HG02938 (cell line): ENCODE results near the gene HEPN1.

Experiments used
- ATAC-seq: cut with Tn5 transposase; IDR thresholded peaks from one replicate; pipeline ENCODE4 v1.9.1; 2021; ENCODE audit warnings: mild to moderate bottlenecking, moderate library complexity; ENCODE audit not compliant: unreplicated experiment

HEPN1 gene

DNA sequence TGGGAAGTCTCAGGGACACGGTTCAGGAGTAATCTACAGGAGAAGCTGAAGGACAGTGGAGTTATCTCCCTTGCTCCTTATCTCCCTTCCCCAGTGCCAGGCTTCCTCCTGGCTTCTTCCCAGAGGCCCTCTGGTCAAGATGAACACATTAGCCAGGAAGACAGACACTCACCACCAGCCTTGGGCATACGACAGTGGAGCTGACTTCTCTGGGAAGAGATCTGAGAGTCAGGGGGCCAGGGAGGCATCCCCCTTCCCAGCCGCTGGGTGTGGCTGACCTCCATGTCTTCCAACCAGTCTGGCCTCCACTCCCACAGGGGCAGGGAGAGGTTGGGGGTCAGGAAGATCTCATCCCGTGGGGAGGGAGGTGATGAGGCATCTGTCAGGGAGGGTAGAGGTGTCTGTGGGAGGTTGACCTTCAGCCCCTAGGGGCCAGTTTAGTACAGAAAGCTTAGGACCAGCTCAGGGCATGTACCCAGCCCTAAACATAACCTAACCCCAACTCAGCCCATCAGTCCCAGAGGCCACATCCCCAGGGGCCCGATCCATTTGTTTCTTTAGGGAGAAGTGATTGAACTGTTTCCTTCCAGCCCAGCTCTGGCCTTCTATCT, 34.1 kb upstream of the HEPN1 start:
- ATAC-seq: no peak

DNA sequence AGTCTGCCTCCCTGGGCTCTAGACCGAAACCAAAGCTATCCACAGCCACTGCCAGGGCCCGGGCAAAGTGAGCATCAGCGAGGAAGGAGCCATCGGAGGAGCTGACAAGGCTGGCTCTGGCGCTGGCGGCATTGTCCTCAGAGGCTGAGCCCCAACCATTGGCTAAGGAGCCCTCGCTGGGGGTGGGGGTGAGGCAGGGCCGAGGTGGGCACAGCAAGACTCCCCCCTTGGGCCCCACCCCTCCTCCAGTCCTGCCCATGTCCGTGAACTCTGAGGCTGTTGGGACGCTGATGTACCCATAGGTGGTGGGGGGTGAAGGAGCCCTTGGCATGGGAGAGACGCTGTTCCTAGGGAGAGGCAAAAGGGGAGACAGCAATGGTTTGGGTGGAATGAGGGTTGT, 32.6 kb upstream of the HEPN1 start:
- no peak for ATAC-seq

DNA sequence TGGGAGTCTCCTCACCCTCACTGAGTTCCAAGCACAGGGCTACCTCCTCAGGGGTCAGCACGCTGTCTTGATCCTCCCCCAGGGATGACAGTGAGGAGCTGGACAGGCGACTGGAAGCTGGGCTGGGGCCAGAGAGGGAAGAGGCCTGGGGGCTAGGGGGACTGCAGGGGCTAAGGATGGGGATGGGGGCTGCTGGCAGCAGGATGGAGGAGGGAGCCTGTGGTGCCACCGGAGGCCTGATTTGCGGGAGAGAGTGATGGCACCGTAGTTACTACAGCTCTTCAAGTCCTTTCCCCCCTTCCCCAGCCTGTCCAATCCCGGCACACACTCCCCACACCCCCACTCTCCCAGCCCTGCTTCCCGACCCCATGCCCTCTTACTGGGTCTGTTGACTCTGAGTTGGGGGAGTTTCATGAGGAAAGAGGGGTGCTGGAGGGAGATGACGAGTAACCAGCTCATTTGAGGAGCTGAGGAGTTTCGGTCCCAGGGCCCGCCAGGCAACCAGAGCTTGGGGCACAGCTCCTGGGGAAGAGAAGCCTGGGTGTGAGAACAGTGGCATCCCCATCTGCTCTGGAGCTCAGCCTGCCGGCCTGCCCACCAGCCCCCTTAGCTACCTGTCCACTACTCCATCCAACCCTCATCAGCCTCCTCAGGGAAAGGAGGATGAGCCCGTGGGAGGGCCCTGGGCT, 31.9 kb upstream of the HEPN1 start:
- no peak for ATAC-seq

DNA sequence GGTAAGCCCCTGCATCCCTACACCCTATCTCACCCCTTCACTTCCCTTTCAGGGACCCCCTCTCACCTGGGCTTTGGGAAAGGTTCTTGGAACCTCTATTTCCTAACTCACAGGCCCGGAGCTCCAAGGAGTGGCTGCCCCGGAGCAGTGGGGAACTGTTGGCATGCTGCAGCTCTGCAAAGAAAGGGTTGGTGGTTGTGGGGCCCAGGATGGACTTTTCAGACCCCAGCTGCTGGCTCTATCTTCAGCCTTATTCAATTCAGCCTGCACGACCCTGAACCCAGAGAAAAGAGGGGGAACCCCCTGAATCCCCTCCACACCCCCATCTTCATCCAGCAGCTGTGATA, 31.4 kb upstream of the HEPN1 start:
- ATAC-seq: no peak

DNA sequence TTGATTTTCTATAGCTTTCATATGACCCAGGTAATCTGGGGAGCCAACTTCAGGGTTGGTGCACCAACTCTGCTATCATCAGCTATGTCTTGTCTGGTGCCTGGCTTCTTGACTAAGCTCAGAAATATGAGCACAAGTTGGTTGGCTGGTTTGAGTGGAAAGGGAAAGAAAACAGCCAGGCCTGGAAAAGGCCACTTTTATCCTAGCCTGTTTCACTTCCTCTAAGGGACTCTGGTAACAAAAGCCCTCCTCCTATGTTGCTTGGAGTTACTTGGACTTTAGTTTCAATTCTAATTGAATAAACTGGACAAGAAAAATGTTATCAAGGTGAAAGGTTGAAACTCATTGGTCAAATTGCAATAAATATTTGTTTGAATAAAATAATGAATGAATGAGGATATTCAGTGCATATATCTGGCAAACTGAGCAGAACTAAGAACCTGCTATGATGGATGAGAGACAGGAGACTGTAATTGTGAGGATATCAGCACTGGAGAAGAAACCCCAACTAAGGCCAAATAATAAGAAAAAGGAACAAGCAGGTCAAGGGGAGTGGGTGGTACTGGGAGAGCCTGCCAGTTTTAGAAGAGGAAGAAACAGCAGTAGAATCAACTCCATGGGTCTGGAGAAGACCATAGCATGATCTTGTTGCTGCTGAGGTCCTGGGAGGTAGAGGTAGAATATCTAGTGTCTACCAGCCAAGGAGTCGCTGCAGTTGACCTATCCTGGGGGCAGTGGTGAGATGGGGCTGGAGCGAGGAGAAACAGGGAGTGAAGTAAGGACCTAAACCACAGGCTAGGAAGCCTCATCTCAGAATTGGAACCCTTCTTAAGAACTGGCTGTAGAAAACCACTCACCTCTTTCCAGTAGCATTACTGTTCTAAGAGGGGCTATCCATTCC, 29.6 kb upstream of the HEPN1 start:
- ATAC-seq: no peak

DNA sequence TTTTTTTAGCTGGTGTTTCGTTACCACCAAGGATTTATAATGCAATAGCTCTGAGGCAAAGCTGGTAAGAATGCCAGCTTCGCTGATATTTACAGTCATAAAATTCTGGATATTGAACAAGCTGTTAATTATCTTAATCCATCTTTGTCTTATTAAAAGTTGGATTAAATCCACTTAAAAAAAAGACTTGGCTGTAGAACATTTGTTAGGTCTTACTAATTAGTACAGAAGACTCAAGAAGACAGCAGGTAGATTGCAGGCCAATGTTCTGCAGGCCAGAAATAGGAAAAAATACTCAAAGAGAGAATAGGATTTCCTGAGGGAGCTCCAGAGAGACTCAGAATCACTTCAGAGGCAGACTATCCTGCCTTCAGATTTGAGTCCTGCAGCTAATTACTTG, 28.9 kb upstream of the HEPN1 start:
- ATAC-seq: no peak

DNA sequence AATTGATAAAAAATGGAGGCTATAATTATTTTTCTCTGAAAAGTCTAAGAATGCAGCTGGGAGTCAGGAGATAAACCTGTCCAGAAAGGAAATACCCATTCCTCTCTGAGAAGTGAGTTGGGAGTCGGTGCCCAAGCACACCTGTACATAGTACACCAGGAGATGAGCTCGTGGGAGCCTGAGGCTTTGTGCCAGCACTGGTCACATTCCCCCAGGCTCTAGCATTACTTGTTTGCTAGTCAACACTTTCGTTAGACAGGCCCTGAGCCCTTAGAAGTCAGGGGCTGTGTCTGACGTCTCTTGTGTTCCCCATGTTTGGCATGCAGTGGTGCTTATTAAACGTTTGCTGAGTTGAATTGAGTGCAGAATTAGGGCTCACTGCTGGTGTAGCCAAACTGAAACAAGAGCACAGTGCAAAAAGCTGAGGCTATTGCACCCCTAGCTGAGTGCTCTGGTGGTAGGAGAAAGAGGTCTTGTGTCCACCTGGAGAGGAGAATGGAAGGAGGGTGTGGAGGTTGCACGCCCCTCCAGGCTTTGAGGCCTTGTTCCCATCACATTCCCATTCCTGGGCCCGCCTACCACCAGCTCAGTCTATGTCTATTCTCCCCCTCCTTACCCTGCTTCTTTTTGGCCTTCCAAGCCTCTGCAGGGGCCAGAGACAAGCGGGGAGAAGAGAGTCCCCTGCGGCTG, 28.2 kb upstream of the HEPN1 start:
- no peak for ATAC-seq

DNA sequence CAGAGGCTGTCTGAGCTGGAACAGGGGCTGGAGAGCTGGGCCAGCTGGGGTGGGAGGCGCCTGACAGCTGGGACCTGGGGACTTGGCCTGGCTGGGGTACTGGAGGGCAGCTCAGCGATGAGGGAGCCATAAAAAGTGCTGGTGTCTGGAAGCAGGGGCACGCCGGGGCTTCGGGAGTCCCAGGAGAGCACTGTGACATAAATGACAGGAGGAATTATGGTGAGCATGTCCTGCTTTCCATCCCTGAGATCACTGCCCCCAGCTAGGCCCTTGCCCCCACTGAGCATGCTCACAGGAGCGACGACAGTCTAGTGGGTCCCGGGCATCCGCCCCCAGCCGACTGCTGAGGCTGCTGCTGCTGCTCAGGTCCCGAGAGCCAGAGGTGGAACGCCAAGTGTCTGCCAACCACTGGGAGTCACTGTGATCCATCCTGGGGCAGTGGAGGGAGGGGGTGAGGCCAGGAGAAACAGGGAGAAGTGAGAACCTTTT, 27.6 kb upstream of the HEPN1 start:
- no peak for ATAC-seq

DNA sequence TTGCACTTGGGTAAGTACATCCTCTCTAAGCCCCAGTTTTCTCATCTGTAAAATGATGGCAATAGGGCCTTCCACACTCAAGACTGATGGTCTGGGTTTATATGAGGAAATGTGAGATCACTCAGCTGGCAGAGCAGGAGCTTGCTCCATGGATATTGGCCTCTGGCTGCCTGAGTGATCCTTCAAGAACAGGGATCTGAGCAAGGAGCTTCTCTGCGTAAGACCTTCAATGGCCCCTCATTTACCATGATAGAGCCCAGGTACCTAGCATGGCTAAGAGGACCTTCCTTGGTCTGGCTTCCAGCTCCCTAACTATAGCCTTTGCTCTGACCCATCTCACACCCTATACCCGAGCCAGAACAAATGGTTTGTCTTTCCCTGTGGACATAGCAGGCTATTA, 26.9 kb upstream of the HEPN1 start:
- no peak for ATAC-seq

DNA sequence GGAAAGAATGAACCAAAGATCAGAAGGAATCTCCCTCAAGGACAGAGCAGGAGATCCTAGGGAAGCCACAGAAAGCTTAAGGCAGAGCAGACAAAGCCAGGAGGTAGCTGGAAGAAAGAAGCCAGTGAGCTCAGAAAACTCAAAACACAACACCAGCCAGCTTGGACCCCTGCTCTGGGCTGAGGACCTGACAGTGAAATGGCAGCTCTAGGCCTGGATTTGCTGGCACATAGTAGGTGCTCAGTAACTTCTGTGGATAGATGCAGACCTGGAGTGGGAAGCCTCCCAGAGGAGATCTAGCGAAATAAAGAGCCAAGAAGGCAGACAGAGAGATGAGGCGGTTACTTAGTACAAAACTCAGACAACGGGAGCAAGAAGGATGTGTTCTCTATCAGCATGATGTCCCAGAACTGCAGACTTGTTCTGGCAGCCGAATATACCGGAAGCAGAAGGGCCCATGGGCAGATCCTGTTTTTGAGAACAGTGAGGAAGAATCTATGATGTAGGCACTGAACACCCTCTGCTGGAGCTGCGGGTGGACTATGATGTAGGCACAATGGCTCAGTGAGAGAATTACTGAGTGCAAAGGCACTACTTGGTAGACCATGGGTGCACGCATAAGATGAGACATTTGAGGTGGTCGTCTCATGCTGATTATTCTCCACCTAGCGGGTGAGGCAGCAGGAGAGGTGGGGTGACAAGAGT, 26.1 kb upstream of the HEPN1 start:
- no peak for ATAC-seq

DNA sequence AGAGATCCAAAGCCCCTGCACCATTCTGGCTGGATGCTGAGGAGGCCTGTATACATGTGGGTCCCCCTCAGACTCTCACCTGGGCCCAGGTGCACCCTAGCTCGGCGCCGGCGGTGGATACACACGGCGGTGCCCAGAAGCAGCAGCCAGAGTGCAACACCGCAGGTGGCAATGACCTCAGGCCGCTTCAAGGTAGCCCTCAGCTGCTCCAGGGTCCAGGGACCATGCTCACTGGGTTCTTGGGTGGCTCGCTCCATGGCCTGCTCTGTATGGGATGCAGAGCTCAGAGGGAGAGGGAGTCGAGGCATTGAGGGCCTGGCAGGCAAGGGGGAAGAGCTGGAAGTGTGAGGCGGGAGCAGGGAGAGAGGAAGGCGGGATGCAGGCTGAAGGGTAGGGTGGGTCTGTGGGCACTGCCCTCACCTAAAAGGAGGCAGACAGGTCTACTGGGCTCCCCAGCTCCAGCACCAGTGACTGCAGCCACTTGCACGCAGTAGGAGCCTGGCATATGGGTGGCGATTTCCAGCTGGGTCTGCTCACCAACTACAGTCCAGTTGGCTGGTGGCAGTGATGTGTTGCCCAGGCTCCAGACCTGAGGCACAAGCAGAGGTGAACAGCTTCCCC, 25.2 kb upstream of the HEPN1 start:
- no peak for ATAC-seq

DNA sequence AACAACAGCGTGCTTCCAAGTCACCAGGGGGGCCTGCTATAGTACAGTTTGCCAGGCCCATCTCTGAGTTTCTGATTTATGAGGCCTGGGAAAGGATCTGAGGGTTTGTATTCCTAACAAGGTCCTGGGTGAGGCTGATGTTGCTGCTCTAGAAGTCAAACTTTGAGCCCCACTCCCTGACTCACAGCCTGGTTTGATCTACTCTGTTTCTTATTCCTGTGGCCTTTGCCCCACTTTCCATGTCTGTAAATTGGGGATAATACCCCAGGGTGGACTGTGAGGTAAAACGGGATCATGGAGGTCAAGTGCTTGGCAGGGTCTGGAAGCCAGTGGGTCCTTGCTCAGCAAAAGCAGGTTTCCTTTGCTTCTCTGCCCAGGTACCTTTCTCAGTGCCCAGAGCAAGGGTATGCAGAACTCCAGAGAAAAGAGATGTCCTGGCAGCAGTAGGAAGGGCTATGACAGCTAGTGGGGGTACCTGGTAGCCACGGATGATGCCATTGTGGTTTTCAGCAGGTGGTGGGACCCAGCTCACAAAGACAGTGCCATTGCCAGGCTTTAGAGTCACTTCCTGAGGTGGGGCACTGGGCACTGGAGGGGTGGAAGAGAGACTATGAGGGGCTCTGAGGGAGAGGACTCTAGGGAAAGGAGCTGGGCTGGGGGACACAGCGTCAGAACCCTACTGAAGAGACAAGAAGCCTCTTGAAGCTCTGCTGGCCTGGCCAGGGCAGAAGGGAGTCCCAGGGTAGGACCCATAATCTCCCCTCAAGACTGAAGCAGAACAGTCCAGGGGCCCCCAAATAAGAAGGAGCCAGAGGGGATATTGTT, 24.2 kb upstream of the HEPN1 start:
- ATAC-seq: no peak

DNA sequence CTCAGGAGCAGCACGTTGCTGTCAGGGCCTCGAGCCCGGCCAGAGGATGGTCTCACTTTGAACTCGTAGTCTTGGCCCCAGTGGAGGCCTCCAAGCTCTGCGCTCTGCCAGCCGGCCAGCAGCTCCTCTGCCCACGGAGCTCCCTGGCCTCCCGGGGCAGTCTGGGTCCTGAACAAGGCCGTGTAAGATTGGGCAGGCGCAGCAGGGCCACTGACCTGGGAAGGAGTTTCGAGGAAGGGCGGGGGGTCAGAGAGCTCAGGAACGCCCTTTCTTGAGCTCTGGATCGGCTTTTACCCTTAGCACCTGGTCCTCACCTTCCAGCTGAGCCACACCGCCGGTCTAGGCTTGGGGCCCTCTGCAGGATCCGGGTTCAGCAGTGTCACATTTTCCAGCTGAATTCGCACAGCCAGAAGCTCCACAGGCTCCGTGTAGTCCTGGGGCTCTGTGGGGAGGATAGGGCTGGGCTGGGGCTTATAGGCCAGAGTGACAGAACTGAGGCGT, 23.5 kb upstream of the HEPN1 start:
- ATAC-seq: no peak

DNA sequence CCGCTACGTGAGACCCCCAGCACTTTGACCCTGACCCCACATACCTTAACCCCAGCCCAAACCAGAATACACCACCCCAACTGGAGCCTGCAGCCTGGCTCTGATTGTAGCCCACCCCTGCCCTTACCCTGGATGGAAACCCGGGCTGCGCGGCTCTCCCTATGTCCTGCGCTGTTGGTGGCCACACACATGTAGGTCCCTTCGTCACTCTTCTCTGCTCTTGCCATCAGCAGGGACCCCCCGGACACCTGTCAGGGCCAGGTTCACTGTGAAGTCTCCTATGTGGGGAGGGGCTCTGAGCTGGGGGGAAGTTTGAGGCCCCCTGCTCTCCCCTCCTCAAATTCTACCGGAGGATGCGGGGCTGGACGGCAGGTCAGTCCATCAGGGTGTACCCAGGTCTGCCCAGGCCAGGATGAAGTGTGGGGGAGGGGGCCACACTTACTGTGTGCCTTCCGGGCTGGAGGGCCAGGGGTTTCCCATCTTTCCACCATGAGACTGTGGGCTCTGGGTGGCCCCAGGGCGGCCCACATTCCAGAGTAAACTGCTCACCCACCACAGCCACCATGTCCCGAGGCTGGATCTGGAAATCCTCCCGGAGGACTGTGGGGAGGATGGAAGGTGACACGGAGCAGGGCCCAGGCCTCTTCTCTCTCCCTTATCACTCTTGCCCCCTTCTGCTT, 22.8 kb upstream of the HEPN1 start:
- ATAC-seq: no peak

DNA sequence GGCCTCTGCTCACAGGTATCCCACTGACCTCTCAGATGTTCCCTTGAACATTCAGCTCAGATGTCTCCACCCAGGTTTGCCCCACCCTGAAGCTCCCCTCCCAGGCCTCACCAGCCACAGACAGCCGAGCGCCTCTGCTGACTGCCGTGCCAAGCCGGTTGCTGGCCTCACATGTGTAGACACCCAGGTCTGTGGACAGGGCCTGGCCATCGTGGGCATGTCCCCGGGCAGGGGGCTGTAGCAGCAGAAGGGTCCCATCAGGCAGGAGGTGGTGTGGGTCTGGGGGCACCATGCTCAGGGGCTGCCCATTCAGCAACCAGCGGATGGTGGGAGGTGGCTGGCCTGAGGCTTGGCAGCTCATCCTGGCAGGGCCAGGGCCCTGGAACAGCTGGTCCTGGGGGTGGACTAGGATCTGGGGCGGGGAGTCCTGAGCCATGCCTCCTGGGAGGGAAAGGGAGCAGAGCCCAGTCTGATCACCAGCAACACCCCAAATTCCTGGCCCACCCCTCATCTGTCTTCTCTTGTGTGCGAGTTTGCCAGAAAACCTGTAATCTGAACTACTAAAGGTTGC, 22.1 kb upstream of the HEPN1 start:
- ATAC-seq: no peak

DNA sequence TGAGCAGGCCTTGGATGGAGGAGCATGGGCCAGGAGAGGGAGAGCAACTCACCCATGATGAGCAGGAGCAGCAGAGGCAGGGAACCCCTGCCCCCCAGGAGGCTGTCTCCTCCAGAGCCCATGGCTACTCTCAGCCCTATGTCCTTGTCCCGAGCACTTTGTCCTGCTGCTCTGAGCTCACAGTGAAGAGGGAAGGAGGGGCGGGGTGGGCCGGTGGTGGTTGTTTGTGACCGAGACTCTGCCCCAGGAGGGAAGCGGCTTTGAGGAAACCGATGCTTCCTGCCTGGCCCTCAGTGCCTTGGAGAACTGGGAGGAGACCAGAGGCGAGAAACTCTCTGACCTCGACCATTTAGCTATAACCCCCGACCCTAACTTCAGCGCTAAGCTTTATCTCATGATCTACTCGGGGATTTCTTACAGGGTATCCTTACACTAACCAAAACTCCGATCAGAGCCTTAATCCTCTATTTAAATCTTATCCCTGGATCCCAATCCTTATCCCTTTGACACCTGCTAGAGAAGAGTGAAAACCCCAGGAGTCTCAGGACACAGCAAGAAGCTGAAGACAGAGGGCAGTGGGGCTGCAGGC, 21.3 kb upstream of the HEPN1 start, which contains the start of gene ROBO4:
TSS of gene ROBO4 (minus strand) at position 192 of the 589 bp plus-strand sequence. CDS start at position 122, 70 bp downstream.
- ATAC-seq: no peak

DNA sequence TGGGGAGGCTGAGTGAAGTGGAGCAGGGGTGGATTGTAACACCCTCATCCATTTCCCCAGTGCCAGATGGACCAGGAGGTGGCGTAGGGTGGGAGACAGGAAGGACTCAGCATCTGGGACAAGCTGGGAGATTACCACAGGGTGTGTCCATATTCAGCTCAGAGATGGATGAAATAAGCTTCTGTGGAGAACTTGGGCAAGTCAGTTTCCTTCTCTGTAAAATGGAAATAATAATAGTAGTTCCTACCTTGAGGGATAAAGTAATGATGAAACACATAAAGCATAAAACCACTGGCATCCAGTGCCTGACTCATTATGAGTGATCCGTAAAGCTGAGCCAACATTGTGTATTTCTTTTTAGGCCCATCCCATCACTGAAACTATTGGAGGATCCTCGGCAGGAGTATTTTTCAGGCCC, 20.8 kb upstream of the HEPN1 start:
- no peak for ATAC-seq

DNA sequence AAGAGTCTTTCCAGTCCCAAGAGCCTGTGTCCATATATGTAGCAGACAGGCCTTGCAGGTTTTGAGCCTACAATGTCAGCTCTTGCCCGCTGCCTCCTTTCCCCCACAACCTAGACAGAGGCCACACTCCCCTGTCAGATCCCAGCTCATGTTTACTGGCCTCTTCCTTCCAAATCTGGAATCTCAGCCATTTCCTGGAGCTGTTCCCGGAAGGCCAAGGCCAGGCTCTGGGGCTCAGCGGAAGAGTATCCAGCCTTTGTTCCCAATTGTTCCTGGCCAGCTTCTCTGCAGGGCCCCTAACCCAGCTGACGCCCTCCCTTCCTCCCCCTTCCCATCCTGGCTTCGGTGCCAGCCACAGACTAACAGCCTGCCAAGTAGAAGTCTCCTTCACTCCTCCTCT, 20.3 kb upstream of the HEPN1 start:
- ATAC-seq: no peak
